LNCaP clone FGC (cell line): ENCODE measurements around the gene ESPN.

ENCODE experiments used
- DNase-seq: peaks from one replicate; pipeline ENCODE4 v3.0.0-alpha.2; 2011; ENCODE audit warnings: low read depth
- H3K4me3 ChIP-seq: 2 replicates; pipeline ENCODE4 v1.5.1; 2011; ENCODE audit warnings: mild to moderate bottlenecking, low read depth, low read length, control low read depth
- TF ChIP-seq, protein P1 (sequence below): IDR thresholded peaks from 2 replicates; pipeline ENCODE4 v1.5.1; 2012; ENCODE audit warnings: mild to moderate bottlenecking; ENCODE audit not compliant: control insufficient read depth, insufficient read depth; ENCODE audit errors: extremely low read depth

ESPN gene

DNA sequence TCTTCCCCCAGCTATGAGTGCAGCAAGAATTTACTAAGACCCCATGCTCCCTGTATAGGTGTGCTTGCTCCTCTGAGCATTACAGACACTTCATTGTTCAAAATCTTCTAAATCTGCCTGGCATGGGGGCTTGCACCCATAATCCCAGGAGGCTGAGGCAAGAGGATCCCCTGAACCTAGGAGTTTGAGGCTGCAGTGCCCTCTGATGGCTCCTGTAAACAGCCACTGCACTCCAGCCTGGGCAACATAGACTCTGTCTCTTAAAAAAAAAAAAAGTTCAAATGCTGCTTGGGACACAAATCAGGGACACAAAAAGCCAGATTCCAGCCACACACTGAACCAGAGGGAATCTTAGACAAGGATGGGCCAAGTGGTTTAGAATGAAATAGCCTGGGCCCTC is 27.6 kb upstream of the ESPN start:
- no peak for DNase-seq
- TF ChIP-seq, protein P1, sequence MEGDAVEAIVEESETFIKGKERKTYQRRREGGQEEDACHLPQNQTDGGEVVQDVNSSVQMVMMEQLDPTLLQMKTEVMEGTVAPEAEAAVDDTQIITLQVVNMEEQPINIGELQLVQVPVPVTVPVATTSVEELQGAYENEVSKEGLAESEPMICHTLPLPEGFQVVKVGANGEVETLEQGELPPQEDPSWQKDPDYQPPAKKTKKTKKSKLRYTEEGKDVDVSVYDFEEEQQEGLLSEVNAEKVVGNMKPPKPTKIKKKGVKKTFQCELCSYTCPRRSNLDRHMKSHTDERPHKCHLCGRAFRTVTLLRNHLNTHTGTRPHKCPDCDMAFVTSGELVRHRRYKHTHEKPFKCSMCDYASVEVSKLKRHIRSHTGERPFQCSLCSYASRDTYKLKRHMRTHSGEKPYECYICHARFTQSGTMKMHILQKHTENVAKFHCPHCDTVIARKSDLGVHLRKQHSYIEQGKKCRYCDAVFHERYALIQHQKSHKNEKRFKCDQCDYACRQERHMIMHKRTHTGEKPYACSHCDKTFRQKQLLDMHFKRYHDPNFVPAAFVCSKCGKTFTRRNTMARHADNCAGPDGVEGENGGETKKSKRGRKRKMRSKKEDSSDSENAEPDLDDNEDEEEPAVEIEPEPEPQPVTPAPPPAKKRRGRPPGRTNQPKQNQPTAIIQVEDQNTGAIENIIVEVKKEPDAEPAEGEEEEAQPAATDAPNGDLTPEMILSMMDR = no peak
- H3K4me3 ChIP-seq = no peak overlapping the region

DNA sequence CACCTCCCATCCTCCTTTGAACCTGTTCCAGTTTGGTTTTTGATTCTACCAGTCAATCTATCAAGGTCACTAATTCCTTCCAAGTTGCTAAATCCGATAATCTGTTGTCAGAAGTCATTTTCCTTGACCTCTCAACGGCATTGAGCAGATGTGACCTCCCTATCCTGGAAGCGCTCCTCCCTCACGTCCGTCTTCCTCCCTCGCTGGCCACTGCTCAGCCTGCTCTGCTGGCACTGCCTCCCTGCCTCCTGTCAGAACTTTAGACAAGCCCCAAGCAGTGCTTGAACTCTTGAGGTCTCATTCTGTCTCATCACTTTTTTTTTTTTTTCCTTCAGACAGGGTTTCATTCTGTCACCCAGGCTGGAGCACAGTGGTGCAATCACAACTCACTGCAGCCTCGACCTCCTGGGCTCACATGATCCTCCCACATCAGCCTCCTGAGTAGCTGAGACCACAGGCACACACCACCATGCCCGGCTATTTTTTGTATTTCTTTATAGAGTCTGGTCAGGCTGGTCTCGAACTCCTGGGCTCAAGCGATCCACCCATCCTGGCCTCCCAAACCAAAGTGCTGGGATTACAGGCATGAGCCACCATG is 26.6 kb upstream of the ESPN start:
- H3K4me3 ChIP-seq = no peak overlapping the region
- DNase-seq = no peak
- TF ChIP-seq, protein P1 = no peak

DNA sequence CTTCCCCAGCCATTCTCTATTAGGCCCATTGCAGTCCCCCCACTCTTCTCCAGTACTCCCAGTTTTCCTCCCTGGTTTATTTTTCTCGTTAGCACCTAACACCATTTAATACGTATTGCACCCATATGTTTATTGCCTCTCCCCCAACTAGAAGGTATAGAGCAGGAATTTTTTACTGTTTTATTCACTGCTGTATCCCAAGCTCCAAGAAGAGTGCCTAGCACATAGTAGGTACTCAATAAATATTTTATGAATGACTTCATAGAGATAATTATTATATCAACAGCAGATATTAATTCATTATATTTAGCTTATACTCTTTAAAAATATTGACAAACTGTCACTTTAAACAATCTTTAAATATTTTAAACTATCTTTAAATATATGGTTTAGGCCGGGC is 25.3 kb upstream of the ESPN start:
- no peak overlapping the region for H3K4me3 ChIP-seq
- TF ChIP-seq, protein P1 = no peak
- DNase-seq = no peak

DNA sequence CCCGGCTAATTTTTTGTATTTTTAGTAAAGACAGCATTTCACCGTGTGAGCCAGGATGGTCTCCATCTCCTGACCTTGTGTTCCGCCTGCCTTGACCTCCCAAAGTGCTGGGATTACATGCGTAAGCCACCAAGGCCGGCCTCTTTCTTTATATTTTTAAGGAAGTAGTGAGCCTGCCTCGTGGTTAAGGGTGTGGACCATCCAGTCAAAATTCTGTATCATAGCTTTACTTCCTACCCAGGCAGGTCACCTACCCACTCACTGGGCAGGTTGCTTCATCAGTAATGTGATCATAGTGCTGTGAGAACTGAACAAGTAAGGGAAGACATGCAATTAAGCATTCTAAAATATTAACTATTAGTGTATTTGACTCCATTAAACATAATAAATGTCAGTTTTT is 22.9 kb upstream of the ESPN start:
- no peak for DNase-seq
- no peak overlapping the region for H3K4me3 ChIP-seq
- TF ChIP-seq, protein P1 = no peak

DNA sequence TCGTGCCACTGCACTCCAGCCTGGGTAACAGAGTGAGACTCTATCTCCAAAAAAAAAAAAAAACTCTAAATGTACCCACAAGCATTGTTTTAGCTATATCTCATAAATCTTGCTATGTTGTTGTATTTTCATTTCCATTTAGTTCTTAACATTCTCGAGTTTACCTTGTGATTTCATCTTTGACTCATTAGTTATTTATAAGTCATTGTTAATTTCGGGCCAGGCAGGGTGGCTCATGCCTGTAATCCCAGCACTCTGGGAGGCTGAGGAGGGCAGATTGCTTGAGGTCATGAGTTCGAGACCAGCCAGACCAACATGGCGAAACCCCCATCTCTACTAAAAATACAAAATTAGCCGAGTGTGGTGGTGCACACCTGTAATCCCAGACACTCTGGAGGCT is 16.6 kb upstream of the ESPN start:
- DNase-seq = no peak
- TF ChIP-seq, protein P1 = no peak
- no peak overlapping the region for H3K4me3 ChIP-seq

DNA sequence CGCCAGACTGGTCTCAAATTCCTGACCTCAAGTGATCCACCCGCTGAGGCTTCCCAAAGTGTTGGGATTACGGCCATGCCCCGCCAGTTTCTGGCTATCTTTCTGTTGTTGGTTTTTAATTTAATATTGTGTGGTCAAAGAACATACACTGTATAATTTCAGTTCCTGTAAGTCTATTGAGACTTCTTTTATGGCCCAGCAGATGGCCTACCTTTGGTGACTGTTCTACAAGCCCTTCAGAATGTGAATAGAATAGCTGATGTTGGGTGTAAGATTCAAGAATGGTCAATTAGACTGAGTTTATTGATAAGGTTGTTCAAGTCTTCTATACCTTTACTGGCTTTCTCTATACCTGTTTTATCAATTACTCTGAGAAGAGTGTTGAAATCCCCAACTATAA is 15.5 kb upstream of the ESPN start:
- TF ChIP-seq, protein P1 = no peak
- no peak for DNase-seq

DNA sequence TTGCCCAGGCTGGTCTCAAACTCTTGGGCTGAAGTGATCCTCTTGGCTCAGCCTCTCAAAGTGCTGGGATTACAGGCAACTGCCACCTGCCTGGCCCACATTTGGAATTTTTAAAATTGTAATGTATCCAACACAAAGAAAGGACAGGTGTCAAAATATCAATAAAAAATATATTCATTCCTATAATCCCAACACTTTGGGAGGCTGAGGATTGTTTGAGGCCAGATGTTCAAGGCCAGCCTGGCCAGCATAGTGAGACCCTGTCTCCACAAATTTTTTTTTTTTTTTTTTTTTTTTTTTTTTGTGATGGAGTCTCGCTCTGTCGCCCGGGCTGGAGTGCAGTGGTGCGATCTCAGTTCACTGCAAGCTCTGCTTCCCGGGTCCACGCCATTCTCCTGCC is 14.8 kb upstream of the ESPN start:
- H3K4me3 ChIP-seq = no peak overlapping the region
- TF ChIP-seq, protein P1 = no peak
- DNase-seq = no peak

More for the DNA sequence above, 15.5 kb upstream of the ESPN start:
- no peak overlapping the region for H3K4me3 ChIP-seq
